Stimulated activated naive CD8-positive, alpha-beta T cell treated with anti-CD3 and anti-CD28 coated beads, Interleukin-15, Interleukin-2, amounts not matched to agents 100 ng/mL and 50 ng/mL, for 24 hours (primary cell): ENCODE results near the gene HOXC6.

Source experiments
- H3K27ac Mint-ChIP-seq: one replicate; pipeline ENCODE4 v1.8.0; 2021; ENCODE audit warnings: mild to moderate bottlenecking, mixed read lengths
- H3K27me3 Mint-ChIP-seq: one replicate; pipeline ENCODE4 v1.8.0; 2021; ENCODE audit warnings: mixed read lengths
- H3K36me3 Mint-ChIP-seq: one replicate; pipeline ENCODE4 v1.8.0; 2021; ENCODE audit warnings: low read depth, mixed read lengths
- H3K4me1 Mint-ChIP-seq: one replicate; pipeline ENCODE4 v1.8.0; 2021; ENCODE audit warnings: low read depth, mixed read lengths
- H3K4me3 Mint-ChIP-seq: one replicate; pipeline ENCODE4 v1.8.0; 2021; ENCODE audit warnings: mild to moderate bottlenecking, mixed read lengths
- H3K9me3 Mint-ChIP-seq: one replicate; pipeline ENCODE4 v1.8.0; 2021; ENCODE audit warnings: mixed read lengths

Gene HOXC6

GRCh38 chr12:54024127-54024526 lies 4.1 kb upstream of the HOXC6 start:
- Mint-ChIP-seq H3K9me3 (no peaks in the 10 kb centered on the region), H3K36me3 (no peaks in the 10 kb centered on the region), H3K27ac (no peak overlapping the region), H3K27me3 (peaks cover 90% of the 10 kb centered on the region), H3K4me1 (peaks cover 12% of the 10 kb centered on the region), H3K4me3 (no peak overlapping the region)

DNA sequence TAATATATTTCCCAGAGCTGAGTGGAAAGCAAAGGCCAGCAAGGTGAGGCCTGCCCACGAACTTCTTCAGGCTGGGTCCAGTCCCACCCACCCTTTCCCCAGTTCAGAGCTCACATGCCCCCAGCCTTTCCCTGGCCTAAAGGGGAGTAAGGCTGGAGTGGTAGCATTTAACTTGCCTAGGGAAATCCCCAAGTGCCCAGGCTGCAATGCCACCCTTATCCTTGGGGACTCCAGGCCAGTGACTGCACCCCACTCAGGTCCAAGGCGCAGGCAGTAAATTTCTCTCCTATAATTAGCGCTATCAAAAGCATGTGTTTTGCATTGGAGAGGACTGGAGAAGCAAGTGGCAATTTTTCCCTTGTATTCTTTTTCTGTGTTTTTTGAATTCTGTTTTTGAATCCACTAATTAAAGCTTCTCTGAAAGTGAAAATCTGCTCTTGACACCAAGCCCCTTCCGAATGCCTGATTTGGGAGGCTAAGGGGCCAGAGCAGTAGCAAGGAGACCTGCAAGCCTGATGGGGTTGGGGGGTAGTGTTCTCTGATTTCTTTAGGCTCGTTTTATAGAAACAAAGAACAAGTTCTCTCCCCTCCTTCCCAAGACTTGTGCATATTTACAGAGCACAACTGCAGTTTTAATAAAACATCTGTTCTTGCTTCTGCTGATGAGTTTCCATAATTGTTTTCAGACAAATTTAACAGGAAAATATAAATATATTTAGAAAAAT lies 3.5 kb upstream of the HOXC6 start:
- Mint-ChIP-seq H3K27me3 (peaks cover 90% of the 10 kb centered on the region), H3K36me3 (no peaks in the 10 kb centered on the region), H3K27ac (no peak overlapping the region), H3K4me1 (peaks cover 15% of the 10 kb centered on the region), H3K9me3 (no peaks in the 10 kb centered on the region), H3K4me3 (no peak overlapping the region)

- Mint-ChIP-seq H3K27me3 (peaks cover 91% of the 10 kb centered on the region), H3K4me3 (no peak overlapping the region), H3K27ac (no peak overlapping the region), H3K36me3 (no peaks in the 10 kb centered on the region), H3K4me1 (peaks cover 15% of the 10 kb centered on the region), H3K9me3 (no peaks in the 10 kb centered on the region)
Measured at GRCh38 chr12:54025499-54026405, 2.5 kb upstream of the HOXC6 start.

GRCh38 chr12:54026640-54027441 lies 1.4 kb upstream of the HOXC6 start:
- H3K4me1 Mint-ChIP-seq: peaks cover 15% of the 10 kb centered on the region
- no peaks in the 10 kb centered on the region for H3K36me3 Mint-ChIP-seq
- no peak overlapping the region for H3K27ac Mint-ChIP-seq
- H3K4me3 Mint-ChIP-seq: no peak overlapping the region
- peaks cover 88% of the 10 kb centered on the region for H3K27me3 Mint-ChIP-seq
- no peaks in the 10 kb centered on the region for H3K9me3 Mint-ChIP-seq

DNA sequence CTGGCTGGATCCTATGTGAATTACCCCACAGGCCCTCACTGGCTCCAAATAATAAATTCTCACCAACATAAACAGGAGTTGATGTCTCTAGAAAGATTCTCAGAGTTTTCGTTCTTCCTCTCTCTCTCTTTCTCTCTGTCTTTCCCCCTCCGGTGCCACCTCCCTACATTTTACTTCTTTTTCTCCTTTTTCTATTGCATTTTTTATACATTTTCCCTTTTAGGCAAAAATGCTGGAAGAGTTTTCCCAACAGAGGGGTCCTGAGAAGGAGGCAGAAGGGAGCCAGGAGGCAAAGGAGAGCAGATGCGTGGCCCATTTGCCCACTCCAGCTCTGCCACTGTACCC lies 826 bp upstream of the HOXC6 start:
- Mint-ChIP-seq H3K27me3 (peaks cover 88% of the 10 kb centered on the region), H3K36me3 (no peaks in the 10 kb centered on the region), H3K4me1 (peaks cover 15% of the 10 kb centered on the region), H3K4me3 (no peak overlapping the region), H3K27ac (no peak overlapping the region), H3K9me3 (no peaks in the 10 kb centered on the region)

DNA sequence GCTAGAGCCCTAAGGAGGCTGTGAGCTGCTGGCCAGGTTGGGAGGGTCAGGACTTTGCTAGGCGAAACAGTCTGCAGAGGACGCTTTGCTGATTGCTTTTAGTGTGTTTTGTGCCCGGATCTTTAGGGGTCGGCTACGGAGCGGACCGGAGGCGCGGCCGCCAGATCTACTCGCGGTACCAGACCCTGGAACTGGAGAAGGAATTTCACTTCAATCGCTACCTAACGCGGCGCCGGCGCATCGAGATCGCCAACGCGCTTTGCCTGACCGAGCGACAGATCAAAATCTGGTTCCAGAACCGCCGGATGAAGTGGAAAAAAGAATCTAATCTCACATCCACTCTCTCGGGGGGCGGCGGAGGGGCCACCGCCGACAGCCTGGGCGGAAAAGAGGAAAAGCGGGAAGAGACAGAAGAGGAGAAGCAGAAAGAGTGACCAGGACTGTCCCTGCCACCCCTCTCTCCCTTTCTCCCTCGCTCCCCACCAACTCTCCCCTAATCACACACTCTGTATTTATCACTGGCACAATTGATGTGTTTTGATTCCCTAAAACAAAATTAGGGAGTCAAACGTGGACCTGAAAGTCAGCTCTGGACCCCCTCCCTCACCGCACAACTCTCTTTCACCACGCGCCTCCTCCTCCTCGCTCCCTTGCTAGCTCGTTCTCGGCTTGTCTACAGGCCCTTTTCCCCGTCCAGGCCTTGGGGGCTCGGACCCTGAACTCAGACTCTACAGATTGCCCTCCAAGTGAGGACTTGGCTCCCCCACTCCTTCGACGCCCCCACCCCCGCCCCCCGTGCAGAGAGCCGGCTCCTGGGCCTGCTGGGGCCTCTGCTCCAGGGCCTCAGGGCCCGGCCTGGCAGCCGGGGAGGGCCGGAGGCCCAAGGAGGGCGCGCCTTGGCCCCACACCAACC lies 1.5 kb downstream of the HOXC6 start:
- no peak overlapping the region for H3K4me3 Mint-ChIP-seq
- no peak overlapping the region for H3K27ac Mint-ChIP-seq

DNA sequence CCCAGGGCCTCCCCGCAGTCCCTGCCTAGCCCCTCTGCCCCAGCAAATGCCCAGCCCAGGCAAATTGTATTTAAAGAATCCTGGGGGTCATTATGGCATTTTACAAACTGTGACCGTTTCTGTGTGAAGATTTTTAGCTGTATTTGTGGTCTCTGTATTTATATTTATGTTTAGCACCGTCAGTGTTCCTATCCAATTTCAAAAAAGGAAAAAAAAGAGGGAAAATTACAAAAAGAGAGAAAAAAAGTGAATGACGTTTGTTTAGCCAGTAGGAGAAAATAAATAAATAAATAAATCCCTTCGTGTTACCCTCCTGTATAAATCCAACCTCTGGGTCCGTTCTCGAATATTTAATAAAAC lies 2.2 kb downstream of the HOXC6 start:
- Mint-ChIP-seq H3K9me3 (no peaks in the 10 kb centered on the region), H3K4me1 (peaks cover 35% of the 10 kb centered on the region), H3K36me3 (no peaks in the 10 kb centered on the region), H3K27me3 (peaks cover 83% of the 10 kb centered on the region), H3K27ac (no peak overlapping the region), H3K4me3 (no peak overlapping the region)

More for the DNA sequence above, 1.5 kb downstream of the HOXC6 start:
- Mint-ChIP-seq H3K27me3 (peaks cover 83% of the 10 kb centered on the region), H3K9me3 (no peaks in the 10 kb centered on the region), H3K4me1 (peaks cover 31% of the 10 kb centered on the region), H3K36me3 (no peaks in the 10 kb centered on the region)

DNA sequence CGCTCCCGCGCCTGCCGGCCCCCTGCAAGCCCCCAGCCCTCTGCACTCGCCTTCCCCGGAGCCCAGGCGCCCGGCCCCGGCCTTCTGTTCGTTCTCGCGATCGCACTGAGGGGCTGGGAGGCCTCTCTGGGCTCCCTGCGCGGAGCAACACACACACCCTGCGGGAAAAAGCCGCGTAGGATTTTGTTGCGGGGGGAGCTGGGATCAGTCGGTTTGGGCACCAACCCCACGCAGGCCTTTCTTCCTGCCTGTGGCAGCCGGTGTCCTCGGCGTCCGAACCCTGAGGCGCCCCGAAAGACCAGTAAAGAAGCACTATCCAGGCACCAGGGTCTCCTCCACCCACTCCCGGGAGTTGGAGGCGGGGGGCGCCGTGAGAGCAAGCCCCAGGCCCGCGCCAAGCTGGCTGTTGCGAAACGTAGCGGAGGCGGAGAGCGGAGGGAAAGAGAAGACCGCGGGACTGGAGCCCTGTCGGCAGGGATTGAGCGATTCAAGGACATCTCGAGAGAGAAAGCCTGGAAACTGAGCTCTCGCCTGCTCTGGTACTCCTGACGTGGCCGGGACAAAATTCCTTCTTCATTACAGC lies 2.7 kb downstream of the HOXC6 start:
- Mint-ChIP-seq H3K4me1 (peaks cover 35% of the 10 kb centered on the region), H3K27ac (no peak overlapping the region), H3K36me3 (no peaks in the 10 kb centered on the region), H3K4me3 (no peak overlapping the region), H3K9me3 (no peaks in the 10 kb centered on the region), H3K27me3 (peaks cover 83% of the 10 kb centered on the region)

DNA sequence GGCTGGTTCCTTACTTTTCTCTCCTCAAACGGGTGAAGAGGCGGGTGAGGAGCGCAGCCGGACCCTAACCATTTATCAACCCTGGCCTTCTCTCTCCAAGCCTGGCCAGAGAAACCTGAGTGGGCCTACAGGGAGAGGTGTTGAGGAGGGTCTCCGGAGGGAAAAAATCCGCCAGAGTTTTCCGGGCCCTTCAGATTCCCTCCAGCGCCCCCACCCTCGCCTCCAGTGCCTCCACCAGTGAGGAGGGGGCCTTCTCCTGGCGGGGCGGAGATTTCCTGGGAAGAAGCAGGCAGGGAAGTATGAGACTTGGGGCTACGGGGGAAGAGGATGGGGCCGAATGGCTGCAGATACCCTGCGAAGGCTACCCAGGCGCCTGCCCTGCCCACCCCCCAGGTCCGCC lies 3.2 kb downstream of the HOXC6 start:
- no peak overlapping the region for H3K27ac Mint-ChIP-seq

GRCh38 chr12:54032086-54032619 lies 3.9 kb downstream of the HOXC6 start:
- H3K9me3 Mint-ChIP-seq: no peaks in the 10 kb centered on the region
- no peak overlapping the region for H3K27ac Mint-ChIP-seq
- peaks cover 29% of the 10 kb centered on the region for H3K4me1 Mint-ChIP-seq
- H3K4me3 Mint-ChIP-seq: no peak overlapping the region
- H3K27me3 Mint-ChIP-seq: peaks cover 81% of the 10 kb centered on the region
- no peaks in the 10 kb centered on the region for H3K36me3 Mint-ChIP-seq

More for the DNA sequence above, 3.2 kb downstream of the HOXC6 start:
- Mint-ChIP-seq H3K4me3 (no peak overlapping the region), H3K4me1 (peaks cover 35% of the 10 kb centered on the region), H3K9me3 (no peaks in the 10 kb centered on the region), H3K36me3 (no peaks in the 10 kb centered on the region), H3K27me3 (peaks cover 82% of the 10 kb centered on the region)

- Mint-ChIP-seq H3K4me3 (peak within 1 kb of the TSS; percentile 72), H3K27me3 (peaks cover 81% of the 10 kb centered on the region), H3K9me3 (no peaks in the 10 kb centered on the region), H3K27ac (no peak within 1 kb of the TSS), H3K4me1 (peaks cover 29% of the 10 kb centered on the region), H3K36me3 (no peaks in the 10 kb centered on the region)
Measured at GRCh38 chr12:54032627-54033100, 4.4 kb downstream of the HOXC6 start, which contains the start of gene HOXC5. TSS of gene HOXC5 (plus strand) at chr12:54033050. CDS start at chr12:54033123, 73 bp downstream.

DNA sequence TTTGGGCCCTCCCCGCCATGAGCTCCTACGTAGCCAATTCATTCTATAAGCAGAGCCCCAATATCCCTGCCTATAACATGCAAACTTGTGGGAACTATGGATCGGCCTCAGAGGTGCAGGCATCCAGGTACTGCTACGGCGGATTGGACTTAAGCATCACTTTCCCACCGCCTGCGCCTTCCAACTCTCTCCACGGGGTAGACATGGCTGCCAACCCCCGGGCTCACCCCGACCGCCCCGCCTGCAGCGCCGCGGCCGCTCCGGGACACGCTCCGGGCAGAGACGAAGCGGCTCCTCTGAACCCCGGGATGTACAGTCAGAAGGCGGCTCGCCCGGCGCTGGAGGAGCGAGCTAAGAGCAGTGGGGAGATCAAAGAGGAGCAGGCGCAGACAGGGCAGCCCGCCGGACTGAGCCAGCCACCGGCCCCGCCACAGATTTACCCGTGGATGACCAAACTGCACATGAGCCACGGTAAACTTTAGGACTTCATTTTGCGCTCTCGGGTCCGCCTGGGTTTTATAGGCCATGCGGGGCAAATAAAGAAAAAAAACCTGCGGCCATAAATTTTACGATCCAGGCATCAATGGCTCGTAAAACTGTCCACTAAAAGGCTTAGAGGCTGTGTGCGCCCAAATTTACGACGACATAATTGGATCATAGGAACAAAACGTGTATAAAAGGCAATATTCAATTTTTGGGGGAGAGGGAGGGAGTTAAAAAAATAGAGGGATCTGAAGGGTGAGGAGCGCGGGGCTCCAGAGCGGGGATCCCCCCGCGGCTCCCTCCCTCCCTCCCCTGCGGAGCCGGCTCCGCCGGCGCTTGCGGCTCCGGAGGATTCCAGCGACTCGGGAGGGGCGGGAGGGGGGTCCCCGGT lies 5.1 kb downstream of the HOXC6 start:
- no peaks in the 10 kb centered on the region for H3K36me3 Mint-ChIP-seq
- H3K9me3 Mint-ChIP-seq: no peaks in the 10 kb centered on the region
- H3K4me3 Mint-ChIP-seq: peak overlapping the region; percentile 72
- peaks cover 81% of the 10 kb centered on the region for H3K27me3 Mint-ChIP-seq
- H3K4me1 Mint-ChIP-seq: peaks cover 27% of the 10 kb centered on the region
- H3K27ac Mint-ChIP-seq: no peak overlapping the region
